ENCODE measurements around the gene SPNS3.

DNA sequence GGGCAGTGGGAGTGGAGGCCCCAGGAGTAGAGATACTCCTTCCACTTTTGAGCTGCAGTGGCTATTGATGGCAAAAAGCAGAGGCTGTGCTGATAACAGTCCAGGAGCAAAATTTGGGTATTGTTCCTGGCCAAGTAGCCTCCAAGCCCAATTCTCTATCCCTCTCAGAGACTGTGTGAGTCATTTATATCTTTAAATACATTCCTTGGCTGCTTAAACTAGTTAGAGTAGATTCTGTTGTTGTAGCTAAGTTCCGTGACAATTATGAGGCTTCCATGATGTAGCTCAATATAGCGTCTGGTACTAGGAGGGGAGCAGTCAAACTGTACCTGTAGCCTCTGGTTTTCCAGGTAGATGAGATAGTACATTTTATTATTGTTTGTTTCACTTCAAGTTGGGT, 47.3 kb upstream of the SPNS3 start:
- no peak for TF ChIP-seq SP1 (IDR thresholded peaks at IDR 0.05)
- no peak for TF ChIP-seq HDGF (IDR thresholded peaks at IDR 0.05; ENCODE audit: borderline replicate concordance)
- TF ChIP-seq CTBP1 (IDR thresholded peaks at IDR 0.05; ENCODE audit: borderline replicate concordance), result no peak
- no peak for TF ChIP-seq FOXM1 (IDR thresholded peaks at IDR 0.05; ENCODE audit: borderline replicate concordance)
- no peak for TF ChIP-seq TARDBP (IDR thresholded peaks at IDR 0.05)
- no peak for TF ChIP-seq ZNF384 (IDR thresholded peaks at IDR 0.05)
- TF ChIP-seq FOXA1 (IDR thresholded peaks at IDR 0.05), result no peak
- TF ChIP-seq BHLHE40 (IDR thresholded peaks at IDR 0.05; ENCODE audit: borderline replicate concordance), result no peak
- no peak for TF ChIP-seq SUZ12 (IDR thresholded peaks at IDR 0.05)
- TF ChIP-seq ARNT (IDR thresholded peaks at IDR 0.05), result no peak
- no peak for TF ChIP-seq LEF1 (IDR thresholded peaks at IDR 0.05; ENCODE audit: borderline replicate concordance)
